Skeletal muscle satellite cell (primary cell): ENCODE data around the gene COL20A1.

Experiments
- H3K27me3 ChIP-seq: 2 replicates; pipeline ENCODE4 v1.7.0; 2013; ENCODE audit warnings: low read length; ENCODE audit not compliant: control insufficient read depth, insufficient read depth
- H3K36me3 ChIP-seq: 2 replicates; pipeline ENCODE4 v1.7.0; 2013; ENCODE audit warnings: mild to moderate bottlenecking, control low read depth, low read length; ENCODE audit not compliant: insufficient read depth
- H3K4me1 ChIP-seq: 2 replicates; pipeline ENCODE4 v1.7.0; 2013; ENCODE audit warnings: low read length; ENCODE audit not compliant: control insufficient read depth, insufficient read depth
- H3K4me2 ChIP-seq: 2 replicates; pipeline ENCODE4 v1.7.0; 2013; ENCODE audit warnings: mild to moderate bottlenecking, low read length
- H3K4me3 ChIP-seq: 2 replicates; pipeline ENCODE4 v1.7.0; 2013; ENCODE audit warnings: low read length
- H3K9ac ChIP-seq: 2 replicates; pipeline ENCODE4 v1.7.0; 2013; ENCODE audit warnings: mild to moderate bottlenecking, low read depth, low read length, moderate library complexity
- H3K9me3 ChIP-seq: replicated peaks from 2 replicates; pipeline ENCODE4 v1.7.0; 2013; ENCODE audit warnings: mild to moderate bottlenecking, control low read depth, low read length

Gene COL20A1

DNA sequence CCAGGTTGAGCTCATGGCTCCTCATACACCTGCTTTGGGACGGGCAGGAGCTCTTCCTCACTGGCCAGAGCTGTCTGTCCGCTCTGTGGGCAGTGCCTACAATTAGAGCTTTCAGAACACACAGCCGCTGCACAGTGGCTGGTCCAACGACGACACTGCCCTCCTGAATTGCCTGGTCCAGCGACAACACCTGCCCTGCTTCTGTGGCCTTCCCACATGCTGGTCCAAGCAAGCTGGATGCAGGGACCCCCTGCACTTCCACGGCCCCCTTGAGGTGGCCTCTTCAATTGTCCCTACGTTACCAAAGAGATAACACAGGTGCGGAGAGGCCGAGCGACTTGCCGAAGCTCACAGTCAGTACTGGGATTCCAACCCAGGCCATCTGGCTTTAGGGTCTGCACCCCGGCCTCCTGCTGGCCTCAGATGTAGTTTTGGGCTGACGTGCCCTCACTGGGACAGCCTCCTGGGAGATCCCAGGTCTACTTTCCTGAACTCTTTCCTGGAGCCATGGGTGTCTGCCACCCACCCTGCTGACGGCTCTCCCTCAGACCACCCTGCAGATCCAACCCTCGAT, 69.5 kb downstream of the COL20A1 start:
- H3K9ac ChIP-seq, result no peak overlapping the region
- no peaks in the 10 kb centered on the region for H3K9me3 ChIP-seq
- H3K4me2 ChIP-seq, result no peak overlapping the region
- H3K27me3 ChIP-seq, result peaks cover 28% of the 10 kb centered on the region
- no peaks in the 10 kb centered on the region for H3K36me3 ChIP-seq
- H3K4me1 ChIP-seq, result no peaks in the 10 kb centered on the region
- H3K4me3 ChIP-seq, result no peak overlapping the region

DNA sequence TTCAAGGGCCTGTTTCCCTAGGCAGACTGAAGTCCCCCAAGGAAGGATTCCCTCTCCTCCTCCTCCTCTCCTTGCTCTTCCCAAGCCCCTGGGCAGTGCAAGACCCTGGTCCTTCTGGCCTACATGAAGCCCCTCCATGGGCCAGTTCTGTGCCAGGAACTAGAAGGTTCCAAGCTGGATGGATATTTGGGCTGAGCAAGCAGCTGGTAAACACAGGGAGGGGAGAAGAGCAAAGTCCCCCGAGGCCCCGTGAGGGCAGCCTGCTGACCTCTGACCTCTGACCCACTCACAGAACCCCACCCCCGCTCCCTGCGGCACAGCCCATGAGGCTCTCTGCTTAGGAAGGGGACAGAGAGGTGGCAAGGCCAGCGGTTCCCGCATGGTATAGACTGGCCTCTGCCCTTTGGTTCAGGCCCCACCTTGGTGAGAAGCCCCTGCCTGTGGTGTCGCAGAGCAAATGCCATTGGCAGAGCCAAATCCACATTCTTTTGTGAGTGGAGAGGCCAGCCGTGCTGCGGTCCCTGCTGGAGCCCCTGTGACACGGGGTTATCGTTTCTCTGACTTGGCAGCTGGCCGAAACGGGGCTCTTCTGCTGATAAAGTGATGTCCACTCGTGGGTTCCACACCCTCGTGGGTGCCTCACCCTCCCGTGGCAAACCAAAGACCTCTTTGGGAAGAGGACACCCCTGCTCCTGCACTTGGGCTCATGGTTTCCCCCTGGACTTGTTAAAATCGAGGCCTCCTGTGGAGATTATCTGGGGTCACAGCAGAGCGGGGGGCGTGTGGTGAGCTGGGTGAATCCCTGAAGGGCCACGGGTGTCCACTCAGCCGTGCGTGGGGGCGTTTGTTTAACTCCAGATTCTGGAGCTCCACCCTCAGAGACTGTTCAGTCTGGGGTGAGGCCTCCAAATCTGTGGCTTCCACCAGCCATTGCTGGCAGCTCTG, 70.3 kb downstream of the COL20A1 start:
- Histone ChIP-seq H3K4me1 (no peaks in the 10 kb centered on the region), H3K4me2 (no peak overlapping the region), H3K9me3 (no peaks in the 10 kb centered on the region), H3K27me3 (peaks cover 28% of the 10 kb centered on the region), H3K9ac (no peak overlapping the region), H3K4me3 (no peak overlapping the region), H3K36me3 (no peaks in the 10 kb centered on the region)

DNA sequence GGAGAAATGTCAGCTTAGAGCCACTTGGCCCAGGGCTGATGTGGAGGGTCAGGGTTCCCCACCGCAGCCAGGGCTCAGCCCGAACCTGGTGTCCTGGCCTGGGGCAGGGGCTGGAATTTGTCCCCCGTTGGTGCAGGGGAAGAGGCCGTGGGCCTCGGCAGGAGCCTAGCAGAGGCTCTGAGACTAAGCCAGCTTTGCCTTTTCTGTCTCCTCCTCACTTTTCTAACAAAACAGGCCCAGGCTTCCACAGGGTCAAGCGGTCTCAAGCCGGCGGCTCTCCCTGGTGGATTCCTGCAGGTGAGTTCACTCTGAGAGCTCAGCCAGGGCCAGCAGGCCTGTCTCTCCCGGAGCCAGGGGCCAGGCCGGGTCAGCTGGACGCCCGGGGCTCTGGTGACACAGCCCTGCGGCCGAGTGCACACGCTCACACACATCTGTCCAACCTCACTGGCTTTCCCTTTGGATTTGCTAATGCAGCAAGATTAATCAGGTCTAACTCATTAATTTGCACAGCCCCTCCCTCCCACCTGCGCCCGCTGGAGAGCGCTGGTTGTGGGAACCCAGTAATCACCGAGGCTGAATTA, 71.1 kb downstream of the COL20A1 start:
- no peak overlapping the region for H3K4me2 ChIP-seq
- H3K9me3 ChIP-seq, result no peaks in the 10 kb centered on the region
- H3K27me3 ChIP-seq, result peaks cover 28% of the 10 kb centered on the region
- H3K9ac ChIP-seq, result no peak overlapping the region
- no peak overlapping the region for H3K4me3 ChIP-seq
- no peaks in the 10 kb centered on the region for H3K4me1 ChIP-seq
- H3K36me3 ChIP-seq, result no peaks in the 10 kb centered on the region

DNA sequence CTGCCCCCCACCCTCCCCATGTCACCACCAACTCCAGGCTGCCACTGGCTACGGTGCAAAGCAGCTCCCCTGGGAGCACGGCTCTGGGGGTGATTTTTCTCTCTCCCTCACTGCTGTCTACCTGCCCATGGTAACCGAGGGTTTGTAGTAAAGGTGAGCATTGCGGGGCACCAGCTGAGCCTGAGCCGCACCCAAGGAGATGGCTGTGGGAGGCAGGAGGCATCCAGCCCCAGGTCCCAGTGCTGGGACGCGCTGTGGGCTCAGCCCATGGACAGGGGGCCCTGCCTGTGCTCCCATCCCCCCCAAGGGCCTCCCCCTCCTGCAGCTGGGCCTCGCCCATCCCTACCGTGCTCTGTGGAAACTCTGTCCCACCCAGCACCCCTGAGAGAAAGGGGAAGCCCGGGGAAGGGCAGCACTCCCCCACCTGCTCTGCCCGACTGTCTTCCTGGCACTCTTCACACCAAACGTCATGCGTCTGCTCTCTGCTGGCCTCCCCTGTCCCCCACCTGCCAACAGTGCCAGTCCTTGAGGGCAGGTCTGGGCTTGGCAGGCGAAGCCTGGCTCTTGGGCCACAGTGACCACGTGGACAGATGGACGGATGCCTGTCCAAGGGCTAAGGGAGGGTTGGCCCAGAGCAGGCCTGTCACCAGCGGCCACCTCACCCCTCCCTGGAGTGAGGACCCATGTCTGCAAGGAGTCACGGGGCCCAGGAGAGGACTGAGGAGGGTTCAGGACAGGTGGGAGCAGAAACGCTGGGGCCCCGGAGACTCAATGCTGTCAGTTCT, 72.0 kb downstream of the COL20A1 start:
- Histone ChIP-seq H3K36me3 (no peaks in the 10 kb centered on the region), H3K27me3 (peaks cover 28% of the 10 kb centered on the region), H3K4me1 (no peaks in the 10 kb centered on the region), H3K9me3 (no peaks in the 10 kb centered on the region), H3K4me2 (no peak overlapping the region), H3K9ac (no peak overlapping the region), H3K4me3 (no peak overlapping the region)

DNA sequence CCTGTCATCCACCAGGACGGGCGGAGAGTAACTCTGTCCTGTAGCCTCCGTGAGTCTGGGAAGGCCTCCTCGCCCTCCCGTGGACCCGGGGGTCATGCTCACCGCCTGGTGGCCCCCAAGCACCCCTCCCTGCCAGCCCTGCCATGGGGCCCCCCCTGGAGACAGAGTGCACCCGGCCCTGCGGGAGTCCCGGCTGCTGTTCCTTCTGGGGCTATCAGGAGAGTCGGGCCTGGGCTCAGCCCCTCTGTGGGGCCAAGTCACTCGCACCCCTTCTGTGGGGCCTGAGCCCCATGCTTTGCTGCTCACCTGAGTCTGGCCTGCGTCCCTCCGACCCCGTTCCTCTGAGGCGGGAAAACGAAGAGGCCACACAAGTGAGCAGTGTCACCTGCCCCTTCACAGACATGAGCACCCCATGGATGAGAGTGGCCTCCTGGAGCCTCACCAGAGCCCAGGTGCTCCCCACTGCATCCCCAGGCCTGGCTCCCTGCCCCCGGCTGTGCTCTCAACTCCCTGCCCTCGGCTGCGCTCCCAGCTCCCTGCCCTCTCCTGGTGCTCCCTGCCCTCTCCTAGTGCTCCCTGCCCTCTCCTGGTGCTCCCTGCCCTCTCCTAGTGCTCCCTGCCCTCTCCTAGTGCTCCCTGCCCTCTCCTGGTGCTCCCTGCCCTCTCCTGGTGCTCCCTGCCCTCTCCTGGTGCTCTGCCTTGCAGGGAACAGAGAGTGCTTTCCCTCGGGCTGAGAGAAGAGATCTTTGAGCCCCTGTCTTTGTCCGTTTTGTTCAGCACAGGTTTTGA, 72.8 kb downstream of the COL20A1 start:
- Histone ChIP-seq H3K36me3 (no peaks in the 10 kb centered on the region), H3K27me3 (peaks cover 31% of the 10 kb centered on the region), H3K4me2 (no peak overlapping the region), H3K9ac (no peak overlapping the region), H3K4me1 (no peaks in the 10 kb centered on the region), H3K9me3 (no peaks in the 10 kb centered on the region), H3K4me3 (no peak overlapping the region)

- Histone ChIP-seq H3K4me3 (no peak overlapping the region), H3K9ac (no peak overlapping the region), H3K4me2 (no peak overlapping the region), H3K4me1 (no peaks in the 10 kb centered on the region), H3K9me3 (no peaks in the 10 kb centered on the region), H3K27me3 (peaks cover 37% of the 10 kb centered on the region), H3K36me3 (no peaks in the 10 kb centered on the region)
Observed at GRCh38 chr20:63366390-63367365, 73.7 kb downstream of the COL20A1 start.

DNA sequence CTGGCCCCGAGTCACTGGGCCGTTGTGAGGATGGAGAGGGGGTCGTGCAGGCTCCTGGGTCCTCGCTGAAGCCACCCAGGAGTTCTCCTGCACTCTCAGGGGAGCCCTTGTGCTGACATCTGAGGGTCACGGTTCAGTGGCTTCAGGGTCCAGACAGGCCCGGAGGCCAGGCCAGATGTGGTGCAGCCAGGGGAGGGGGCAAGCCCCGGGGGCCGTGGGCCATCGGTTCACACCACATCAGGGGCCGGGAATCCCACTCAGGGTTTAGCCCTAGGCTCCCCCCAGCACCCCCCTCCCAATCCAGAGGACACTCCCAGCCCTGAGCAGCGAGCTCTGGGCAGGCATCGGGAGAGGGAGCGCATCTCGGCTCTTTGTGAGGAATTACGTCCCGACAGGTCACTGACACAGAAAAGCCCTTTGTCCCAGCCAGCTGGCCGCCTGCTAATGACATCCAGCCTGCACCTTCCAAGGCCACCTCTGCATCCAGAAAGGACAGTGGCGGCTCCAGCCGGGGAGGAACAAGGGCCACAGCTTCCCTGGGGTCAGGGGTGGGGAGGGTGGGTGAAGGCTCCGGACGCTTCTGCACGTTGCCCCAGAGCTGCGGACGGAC, 74.6 kb downstream of the COL20A1 start:
- Histone ChIP-seq H3K4me2 (no peak overlapping the region), H3K36me3 (no peaks in the 10 kb centered on the region), H3K4me1 (no peaks in the 10 kb centered on the region), H3K27me3 (peaks cover 35% of the 10 kb centered on the region), H3K9me3 (no peaks in the 10 kb centered on the region), H3K9ac (no peak overlapping the region), H3K4me3 (no peak overlapping the region)

- no peak overlapping the region for H3K4me3 ChIP-seq
- no peaks in the 10 kb centered on the region for H3K36me3 ChIP-seq
- no peaks in the 10 kb centered on the region for H3K4me1 ChIP-seq
- H3K9ac ChIP-seq, result no peak overlapping the region
- H3K27me3 ChIP-seq, result peaks cover 33% of the 10 kb centered on the region
- no peak overlapping the region for H3K4me2 ChIP-seq
- no peaks in the 10 kb centered on the region for H3K9me3 ChIP-seq
Observed at GRCh38 chr20:63368151-63368550, 75.2 kb downstream of the COL20A1 start.

GRCh38 chr20:63369024-63369530, 76.1 kb downstream of the COL20A1 start:
- H3K9ac ChIP-seq, result no peak overlapping the region
- H3K36me3 ChIP-seq, result no peaks in the 10 kb centered on the region
- peaks cover 31% of the 10 kb centered on the region for H3K27me3 ChIP-seq
- H3K4me2 ChIP-seq, result no peak overlapping the region
- H3K4me1 ChIP-seq, result no peaks in the 10 kb centered on the region
- H3K4me3 ChIP-seq, result no peak overlapping the region
- H3K9me3 ChIP-seq, result no peaks in the 10 kb centered on the region
